ENCODE results near the gene CHD9.
A peak's percentile ranks its signal among the peaks of the same experiment; 100 is the strongest.

CHD9 gene

DNA sequence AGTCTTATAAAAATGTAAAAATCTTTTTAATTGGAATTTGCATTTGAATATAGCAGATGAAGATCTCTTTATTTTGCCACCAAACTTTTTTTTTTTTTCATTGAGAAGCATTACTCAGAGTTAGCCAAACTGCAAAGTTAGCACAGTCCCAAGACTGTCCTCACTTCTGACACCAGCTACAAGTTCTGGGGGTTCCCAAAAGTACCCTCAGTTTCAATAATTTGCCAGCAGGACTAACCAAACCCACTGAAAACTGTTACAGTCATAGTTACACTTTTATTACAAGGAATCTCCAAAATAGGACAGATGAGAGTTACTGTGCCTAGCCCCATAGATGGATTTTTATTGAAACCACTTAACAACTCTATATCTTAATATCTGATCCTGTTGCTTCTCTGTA lies 144.1 kb downstream of the CHD9 start:
- DNase-seq (ENCODE audit: low spot score): no peak

DNA sequence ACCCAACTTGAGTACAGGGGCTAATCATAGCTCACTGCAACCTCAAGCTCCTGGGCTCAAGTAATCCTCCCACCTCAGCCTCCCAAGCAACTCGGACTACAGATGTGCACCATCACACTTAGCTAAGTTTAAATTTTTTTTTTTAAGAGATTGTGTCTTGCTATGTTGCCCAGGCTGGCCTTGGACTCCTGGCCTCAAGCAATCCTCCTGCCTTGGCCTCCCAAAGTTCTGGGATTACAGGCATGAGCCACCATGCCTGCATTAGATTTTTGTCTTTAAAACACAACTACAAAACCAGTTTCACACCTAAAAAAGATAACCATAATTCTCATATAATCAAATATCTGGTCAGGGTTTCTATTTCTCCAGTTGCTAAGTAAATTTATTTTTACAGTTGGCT lies 147.1 kb downstream of the CHD9 start:
- no peak for DNase-seq (ENCODE audit: low spot score)

DNA sequence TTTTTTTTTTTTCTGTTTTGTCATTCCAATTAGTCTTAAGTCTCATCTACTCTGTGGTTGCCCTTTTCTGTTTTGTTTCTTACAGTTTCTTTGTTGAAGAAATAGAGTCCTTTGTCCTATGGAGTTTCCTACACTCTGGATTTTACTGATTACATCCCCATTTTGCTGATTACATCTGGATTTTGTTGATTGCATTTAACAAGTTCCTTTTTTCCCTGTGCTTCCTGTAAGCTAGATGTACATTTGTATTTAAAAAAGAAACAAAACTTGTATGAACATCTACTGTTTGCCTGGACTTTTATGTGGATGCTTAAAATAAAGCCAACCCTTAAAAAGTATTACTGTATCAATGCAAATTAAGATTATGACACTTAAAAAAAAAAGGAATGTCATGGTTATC lies 147.6 kb downstream of the CHD9 start:
- no peak for DNase-seq (ENCODE audit: low spot score)

DNA sequence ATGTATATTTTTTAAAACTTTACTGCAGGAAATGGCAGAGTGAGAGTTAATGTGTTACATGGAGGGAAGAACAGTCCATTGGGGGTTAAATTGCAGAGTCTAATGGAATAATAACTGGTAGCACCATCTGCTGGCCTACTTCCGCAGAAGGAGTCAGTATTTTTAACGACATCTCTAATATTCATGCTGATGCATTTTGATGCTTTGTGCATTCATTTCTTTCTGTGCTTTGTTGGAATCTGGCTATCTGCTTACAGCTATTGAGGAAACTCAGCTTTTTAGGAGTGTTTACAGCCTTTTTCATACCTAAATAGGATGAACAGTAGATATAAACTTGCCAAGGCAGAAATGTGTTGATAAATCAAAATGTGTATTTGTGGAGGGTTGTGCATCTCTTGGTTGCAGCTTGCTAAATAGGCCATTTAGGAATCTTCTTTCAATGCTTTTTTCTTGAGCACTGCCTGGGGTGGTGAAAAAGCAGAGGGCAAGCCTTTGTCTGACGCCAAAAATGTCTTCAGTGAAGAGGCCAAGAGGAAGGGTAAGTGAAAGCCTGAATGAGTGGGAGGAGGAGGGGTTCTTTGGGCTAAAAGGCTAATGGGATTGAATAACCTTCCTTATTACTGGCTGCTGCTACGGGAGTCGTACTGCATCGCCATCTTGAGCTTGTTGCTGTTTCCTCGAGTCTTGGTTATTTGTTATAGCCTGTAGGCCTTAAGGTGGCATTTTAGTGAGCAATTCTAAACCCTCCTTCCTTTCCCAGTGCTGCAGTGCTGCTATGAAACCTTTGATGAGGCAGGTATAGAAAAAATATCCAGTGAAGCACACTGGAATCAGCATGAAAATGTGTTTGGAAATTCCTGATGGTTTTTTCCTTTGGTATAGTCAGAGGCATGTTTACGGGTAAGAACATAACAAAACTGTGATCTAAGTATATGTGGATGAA lies 153.3 kb downstream of the CHD9 start:
- DNase-seq (ENCODE audit: low spot score): peak; percentile 84

DNA sequence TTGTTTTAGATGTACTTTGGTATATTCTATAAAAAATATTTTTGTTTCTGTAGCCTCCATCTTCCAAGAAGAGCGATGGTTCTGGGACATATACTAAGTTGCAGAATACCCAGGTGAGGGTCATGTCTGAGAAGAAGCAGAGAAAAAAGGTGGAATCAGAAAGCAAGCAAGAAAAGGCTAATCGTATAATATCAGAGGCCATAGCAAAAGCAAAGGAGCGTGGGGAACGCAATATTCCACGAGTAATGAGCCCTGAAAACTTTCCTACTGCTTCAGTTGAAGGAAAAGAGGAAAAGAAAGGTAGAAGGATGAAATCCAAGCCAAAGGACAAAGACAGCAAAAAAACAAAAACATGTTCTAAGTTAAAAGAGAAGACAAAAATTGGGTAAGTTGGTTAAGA lies 154.6 kb downstream of the CHD9 start:
- DNase-seq (ENCODE audit: low spot score): no peak

DNA sequence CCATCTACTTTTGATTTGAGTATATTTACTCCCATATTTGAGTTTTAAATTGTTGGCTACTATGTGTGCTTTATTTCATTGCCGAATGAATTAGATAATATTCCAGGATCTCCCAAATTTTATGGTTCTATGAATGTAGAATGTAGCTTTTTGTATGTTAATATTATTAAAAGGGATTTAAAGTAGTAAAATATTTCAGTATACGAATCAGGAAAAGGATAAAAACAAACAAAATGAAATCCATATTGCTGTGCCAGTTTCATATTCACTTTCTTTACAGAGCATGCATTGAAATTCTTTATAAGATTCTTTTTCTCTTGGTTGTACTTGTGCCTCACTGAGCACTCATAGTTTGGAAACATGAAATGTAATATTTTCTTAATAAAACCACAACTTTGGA lies 155.1 kb downstream of the CHD9 start:
- no peak for DNase-seq (ENCODE audit: low spot score)

DNA sequence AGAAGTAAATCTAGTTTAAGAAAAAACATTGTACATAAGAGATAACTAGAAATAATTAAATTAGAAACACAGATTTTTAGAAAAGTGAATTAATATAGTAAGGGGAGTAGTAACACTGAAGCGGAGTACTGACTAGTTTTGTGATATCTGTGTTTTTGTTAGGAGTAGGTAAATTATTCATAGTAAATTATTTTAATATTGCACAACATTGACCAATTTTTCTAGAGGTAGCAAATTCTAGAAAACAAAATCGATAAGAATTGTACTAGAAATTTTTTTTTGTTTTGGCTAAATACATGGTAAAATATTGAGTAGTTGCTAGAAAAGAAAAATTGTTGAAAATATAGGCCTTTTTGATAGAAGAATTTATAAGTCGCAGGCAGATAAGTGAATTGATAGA lies 156.5 kb downstream of the CHD9 start:
- DNase-seq (ENCODE audit: low spot score): no peak

DNA sequence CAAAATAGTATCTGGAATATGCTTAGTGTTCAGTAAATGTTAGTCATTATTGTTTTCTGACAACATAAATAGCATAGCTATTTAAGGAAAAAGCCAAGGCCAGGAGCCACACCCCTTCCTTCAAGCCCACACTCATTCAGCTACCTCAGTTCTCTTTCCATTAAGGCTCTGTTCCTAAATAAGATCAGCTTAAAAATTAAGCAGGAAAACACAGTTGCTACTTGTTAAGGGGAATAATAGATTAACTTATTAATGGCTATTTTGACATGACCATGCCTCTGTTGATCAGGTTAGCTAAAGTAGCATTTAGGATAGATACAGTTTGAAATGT lies 158.1 kb downstream of the CHD9 start:
- no peak for DNase-seq (ENCODE audit: low spot score)

DNA sequence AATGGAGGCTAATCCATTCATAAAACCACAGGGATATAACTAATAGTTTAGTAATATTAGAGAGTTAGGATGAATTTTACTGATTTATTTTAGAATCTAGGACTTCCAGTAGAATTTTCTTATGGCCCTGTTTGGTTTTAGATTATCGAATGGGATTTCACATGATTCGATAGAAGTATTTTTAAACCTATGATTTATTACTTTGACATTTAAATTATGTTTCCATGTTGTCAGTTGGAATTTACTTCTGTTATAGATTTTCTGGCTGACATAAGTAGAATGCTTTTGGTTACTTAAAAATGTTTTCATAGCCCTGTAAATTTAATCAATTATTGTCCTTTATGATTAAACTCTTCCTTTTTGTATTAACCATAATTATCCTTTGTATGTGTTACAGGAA lies 158.8 kb downstream of the CHD9 start:
- no peak for DNase-seq (ENCODE audit: low spot score)

DNA sequence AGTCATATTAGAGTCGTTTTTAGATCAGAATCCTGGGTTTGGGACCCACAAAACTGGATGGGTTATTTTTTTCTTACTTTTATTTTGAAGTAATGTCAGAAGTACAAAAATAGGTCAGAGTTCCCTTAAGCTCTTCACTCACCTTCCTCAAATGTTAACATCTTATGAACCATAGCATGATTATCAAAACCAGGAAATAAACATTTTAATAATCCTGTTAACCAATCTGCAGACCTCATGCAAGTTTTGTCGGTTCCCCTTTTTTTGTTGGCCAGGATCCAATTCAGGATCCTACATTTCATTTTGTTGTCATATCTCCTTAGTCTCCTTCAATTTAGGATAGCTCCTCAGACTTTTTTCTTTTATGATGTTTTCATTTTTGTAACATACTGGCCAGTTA lies 162.0 kb downstream of the CHD9 start:
- DNase-seq (ENCODE audit: low spot score): no peak

DNA sequence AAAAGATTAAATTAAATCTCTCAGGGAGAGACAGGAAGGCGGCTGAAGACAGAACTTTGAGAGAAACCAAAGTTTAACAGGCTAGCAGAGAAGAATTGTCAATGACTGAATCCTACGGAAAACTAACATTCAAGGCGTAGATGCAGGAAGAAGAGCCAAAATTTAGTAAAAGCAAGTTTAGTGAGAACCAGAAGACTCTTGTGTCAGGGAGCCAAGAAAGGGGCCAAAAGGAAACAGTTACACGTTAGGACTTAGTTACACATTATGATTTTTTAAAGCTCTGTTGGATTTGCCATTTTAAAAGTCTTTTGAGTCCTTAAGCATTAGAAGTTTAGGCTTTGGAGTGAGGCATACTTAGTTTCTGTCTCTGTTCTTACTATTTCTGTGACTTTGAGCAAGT lies 164.6 kb downstream of the CHD9 start:
- no peak for DNase-seq (ENCODE audit: low spot score)

DNA sequence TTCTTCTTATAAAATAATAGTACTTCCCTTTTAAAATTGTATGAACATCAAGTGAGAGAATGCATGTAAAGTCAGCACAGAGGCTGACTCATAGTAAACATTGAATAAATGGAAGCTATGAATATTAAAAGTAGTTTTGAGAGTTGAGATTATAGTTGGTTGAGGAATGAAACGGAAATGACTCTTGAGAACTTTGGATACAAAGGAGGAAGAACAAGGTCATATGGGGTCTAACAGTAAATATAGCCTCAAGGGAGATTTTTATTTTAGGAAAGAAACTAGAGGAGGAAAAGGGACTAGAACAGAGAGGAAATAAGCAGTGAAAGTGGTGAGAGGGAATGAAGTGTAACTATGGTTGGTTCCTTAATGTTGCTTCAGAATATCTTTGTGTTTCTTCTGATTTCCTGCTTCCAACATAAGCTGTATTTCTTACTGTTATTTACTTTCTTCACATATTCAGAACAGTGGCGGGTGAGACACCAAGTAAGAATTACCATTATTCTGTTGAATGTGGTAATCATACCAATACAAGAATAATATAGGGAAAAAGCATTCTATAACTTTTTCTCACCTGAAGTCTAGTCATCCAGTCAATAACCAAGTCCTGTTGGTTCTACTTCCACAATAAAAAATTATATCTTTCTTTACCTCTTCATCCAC lies 165.1 kb downstream of the CHD9 start:
- peak; percentile 25 for DNase-seq (ENCODE audit: low spot score)

DNA sequence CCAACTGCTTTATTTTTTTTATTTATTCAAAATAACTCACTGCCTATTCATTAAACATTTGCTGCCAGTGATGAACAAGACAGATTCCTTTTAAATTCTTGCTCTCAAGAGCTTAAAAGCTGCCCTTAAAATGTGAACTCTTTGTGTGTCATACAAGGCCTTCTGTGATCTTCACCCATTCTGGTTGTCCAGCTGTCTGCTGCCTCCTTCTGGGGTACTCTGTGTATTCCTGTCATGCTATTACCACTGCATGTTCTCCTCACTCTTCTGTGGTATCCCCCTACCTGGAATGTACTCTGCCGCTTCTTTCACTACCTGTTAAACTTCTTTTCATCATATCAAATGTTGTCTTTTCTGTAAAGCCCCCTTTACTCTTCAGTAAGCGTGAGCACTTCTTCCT lies 165.8 kb downstream of the CHD9 start:
- peak; percentile 16 for DNase-seq (ENCODE audit: low spot score)

DNA sequence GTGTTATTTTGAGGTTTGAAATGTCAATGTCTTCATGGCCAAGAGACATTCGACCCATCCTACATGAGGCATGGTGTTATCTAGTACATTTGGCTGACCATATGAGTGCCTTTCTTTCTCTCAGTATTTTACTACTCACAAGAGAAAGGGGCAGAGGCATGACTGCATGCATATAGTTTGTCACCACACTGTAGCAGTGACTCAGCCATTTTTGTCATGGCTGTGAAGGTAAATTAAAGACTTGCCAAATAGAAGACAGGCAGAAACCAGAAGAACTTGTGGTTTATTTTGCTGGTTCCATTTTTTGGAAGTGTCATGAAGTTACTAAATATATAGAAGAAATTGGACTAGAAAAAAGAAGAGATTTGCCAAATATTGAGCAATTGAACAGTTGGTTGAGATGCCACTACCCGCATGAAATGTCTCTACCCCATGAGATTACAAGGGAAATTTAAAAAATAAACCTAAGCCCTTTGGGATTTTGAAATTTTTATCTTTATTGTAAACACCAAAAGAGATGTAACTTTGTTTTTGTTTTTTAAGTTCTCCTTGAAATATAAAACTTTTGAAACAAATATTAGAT lies 170.3 kb downstream of the CHD9 start:
- peak; percentile 48 for DNase-seq (ENCODE audit: low spot score)

DNA sequence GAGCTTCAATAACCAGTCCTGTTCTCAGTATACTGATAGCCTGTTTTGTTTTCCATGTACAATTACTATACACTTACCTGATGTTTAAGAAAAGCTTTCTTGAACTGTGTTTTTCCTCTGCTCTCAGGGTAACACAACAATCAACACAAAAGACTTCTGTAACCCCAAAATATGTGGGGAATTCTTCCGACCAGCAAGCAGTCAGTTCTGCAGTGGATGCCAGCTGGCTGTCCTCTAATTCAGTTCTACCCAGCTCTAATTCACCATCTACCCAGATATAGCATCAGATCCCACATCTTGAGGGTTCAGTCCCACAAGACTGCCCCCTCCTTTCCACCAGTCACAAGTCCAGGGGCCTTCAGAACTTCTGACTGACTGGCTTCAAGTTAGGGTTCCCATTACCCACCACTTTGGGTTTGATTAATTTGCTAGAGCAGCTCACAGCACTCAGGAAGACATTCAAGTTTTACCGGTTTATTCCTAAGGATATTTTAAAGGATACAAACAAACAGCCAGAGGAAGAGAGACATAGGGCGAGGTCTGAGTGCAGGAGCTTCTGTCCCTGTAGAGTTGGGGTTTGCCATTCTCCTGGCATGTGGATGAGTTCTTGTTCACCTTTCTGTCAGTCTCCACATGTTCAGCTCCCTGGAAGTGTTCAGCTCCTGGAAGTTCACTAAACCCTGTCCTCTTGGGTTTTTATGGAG lies 178.2 kb downstream of the CHD9 start:
- DNase-seq (ENCODE audit: low spot score): no peak

DNA sequence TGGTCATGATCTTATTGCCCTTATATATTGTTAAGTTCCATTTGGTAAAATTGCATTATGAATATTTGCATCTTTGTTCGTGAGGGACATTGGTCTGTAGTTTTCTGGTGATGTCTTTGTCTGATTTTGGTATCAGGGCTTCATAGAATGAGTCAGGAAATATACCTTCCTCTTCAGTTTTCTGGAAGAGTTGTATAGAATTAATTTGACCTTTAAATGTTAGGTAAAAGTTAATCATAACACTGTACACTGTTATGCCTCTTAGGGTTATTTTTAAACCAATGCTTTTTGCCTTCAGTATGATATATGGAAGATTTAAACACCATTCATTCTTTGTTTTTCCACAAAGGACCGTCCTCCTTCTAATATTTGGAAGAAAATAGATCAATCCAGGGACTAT lies 180.0 kb downstream of the CHD9 start:
- no peak for DNase-seq (ENCODE audit: low spot score)

DNA sequence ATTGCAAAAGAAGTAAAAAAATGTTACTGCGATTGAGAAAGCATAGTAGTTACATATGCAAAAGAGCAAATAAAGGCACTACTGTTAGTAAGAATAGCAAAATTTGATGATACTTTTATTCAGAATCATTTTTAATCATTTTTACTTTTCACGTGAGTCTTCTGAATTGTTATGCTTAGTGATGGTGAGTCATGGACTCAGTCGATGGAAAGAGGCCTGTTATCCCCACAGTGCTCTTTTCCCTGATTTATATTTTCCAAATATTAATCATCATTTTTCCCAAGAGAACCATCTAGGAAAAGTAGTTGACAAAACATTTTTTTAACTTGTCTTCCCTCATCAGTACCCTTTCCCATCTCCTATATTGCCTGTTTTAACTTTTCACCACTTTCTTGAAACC lies 181.1 kb downstream of the CHD9 start:
- no peak for DNase-seq (ENCODE audit: low spot score)

DNA sequence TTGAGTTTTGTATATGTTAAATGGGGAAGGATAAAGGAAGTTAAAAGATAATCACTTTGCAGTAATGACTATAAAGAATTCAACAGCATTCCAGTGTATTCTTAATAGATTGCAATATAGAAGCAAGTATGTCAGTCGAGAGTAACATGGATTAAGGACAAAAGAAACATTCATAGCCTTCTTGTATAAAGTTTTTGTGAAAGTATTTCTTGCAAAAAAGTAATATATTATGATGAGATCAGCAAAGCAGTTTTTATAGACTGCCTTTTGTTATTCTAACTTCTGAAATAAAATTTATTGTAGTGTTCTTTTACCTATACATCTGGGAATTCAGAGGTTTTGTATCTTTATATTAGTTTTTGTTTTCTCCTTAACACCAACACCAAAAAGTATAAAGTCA lies 194.5 kb downstream of the CHD9 start:
- no peak for DNase-seq (ENCODE audit: low spot score)

DNA sequence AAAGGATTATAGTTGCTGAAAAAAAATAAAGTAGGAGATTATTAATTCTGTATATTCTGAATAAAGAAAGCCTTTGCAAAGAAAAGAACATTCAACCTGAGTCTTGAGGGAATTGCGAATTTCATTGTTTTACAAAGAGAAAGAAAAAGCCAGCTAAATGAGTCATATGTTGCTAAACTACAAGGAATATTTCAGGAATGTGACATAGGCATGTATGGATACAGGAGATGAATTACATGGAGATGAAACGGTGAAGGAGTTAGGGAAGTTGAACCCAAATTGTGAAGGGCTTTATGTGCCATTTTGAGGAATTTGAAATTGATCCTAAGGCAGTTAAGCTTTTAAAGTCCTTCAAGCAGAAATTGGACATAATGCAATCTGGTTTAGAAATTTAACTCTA lies 202.2 kb downstream of the CHD9 start:
- peak; percentile 43 for DNase-seq (ENCODE audit: low spot score)

DNA sequence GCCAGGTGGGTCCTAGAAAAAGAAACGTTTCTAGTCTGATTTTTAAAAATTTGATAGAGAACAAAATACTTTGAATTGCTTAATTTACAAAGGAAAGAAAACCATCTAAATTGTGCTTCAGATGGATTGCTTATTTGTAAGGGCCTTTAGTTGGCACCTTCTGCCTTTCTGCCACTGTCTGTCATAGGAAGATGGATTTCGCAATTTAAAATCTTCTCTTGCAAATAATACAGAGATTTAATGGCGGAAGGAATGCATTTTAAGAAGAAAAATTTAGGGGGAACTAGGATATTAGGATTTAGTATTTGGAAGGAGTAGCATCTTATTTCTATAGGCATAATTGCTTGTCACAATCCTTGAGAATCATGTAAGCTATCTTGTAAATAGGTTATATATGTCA lies 204.0 kb downstream of the CHD9 start:
- no peak for DNase-seq (ENCODE audit: low spot score)

DNA sequence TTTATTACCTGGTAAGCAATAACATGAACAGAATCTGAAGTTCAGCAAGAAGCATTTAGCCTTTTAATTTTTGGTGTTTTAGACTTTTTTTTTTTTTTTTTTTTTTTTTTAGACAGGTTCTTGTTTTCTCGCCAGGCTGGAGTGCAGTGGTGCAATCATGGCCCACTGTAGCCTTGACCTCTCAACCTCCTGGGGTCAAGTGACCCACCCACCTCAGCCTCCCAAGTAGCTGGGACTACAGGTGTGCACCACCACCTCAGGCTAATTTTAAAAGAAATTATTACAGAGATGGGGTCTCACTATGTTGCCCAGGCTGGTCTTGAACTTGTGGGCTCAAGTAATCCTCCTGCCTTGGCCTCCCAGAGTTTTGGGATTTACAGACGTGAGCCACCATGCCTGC lies 206.5 kb downstream of the CHD9 start:
- DNase-seq (ENCODE audit: low spot score): no peak

DNA sequence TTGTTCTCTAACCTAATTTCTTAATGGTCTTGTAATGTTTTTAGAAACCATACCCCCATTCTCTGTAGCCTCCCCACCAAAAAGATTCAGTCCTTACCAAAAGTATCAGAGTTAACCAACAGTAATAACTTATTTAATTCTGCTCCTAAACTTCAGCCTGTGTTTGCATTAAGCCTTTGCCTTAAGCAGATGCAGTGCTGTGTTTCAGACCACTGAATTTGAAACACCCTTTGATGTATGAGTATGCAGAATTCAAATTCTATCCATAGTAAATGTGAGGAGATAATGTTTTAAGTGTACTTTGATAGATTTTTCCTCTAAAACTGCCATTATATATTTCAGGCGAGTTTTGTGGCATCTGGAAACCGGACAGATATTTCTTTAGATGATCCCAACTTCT lies 207.9 kb downstream of the CHD9 start:
- no peak for DNase-seq (ENCODE audit: low spot score)

DNA sequence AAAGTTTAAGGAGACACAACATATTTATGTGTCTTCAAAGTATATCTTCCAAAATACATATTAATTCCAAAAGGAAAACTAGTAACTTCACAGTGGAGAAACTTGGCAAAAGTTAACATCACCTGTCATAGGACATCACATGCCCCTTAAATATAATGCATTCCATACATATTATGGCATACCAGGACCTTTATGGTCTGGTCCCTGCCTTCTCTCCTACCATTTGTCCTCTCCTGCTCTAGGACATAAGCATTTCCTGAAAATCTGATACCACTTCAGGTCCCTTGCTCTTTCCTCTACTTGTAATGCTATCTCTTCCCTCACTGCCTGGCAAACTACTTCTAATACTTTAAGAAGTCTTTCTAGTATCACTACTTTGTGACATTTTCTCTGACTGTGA lies 211.4 kb downstream of the CHD9 start:
- DNase-seq (ENCODE audit: low spot score): no peak
